Keratinocyte (primary cell): ENCODE results near the gene SLC12A8.

Experiments used
- EZH2 ChIP-seq: IDR thresholded peaks from one replicate; pipeline ENCODE4 v1.6.1; 2012; ENCODE audit warnings: inconsistent platforms, mild to moderate bottlenecking, low read length, moderate library complexity
- TF ChIP-seq, protein P1 (sequence below), 3 experiments: IDR thresholded peaks in 1 of 3; conservative IDR thresholded peaks in 1 of 3; optimal IDR thresholded peaks in 1 of 3; 2 replicates in 2 of 3; 3 replicates in 1 of 3; pipeline versions ENCODE3 to v1.5.1; 2011; ENCODE audit warnings: low read length in 3 of 3, mild to moderate bottlenecking in 3 of 3, moderate library complexity in 2 of 3, control low read depth in 1 of 3, inconsistent platforms in 1 of 3; ENCODE audit not compliant: insufficient read depth in 2 of 3; ENCODE audit errors: extremely low read depth in 1 of 3

DNA sequence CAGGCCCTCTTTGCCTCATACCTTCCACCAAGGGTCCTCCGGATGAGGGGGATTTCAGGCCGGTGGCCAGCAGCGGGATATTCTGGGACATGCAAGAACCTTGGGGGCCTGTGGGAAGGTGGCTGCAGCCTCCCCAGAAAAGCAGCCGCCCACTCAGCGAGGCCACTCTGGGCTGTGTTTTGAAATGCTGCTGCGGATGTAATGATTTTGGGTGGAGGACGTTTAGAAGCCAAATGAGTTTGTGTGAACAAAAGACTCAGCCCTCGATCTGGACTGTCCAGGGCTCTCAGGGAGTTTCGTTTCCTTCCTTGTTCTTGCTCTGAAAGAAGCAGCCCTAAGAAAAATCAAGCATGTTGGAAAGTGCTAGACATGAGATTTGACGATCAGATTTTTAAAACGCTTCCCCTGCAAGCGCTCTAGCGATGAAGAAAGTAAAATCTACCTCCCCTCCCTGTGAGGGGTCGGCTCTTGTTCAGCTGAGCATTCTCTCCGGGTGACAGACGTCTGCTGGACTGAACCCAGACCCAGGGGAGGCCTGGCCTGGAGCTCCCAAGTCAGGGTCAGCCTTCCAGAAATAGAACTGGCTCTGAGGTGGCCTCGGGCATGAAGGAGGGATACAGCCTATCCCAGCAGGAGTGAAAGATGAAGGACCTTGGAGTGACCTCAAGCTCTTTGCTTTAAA is 169.7 kb downstream of the SLC12A8 start:
- TF ChIP-seq, protein P1, sequence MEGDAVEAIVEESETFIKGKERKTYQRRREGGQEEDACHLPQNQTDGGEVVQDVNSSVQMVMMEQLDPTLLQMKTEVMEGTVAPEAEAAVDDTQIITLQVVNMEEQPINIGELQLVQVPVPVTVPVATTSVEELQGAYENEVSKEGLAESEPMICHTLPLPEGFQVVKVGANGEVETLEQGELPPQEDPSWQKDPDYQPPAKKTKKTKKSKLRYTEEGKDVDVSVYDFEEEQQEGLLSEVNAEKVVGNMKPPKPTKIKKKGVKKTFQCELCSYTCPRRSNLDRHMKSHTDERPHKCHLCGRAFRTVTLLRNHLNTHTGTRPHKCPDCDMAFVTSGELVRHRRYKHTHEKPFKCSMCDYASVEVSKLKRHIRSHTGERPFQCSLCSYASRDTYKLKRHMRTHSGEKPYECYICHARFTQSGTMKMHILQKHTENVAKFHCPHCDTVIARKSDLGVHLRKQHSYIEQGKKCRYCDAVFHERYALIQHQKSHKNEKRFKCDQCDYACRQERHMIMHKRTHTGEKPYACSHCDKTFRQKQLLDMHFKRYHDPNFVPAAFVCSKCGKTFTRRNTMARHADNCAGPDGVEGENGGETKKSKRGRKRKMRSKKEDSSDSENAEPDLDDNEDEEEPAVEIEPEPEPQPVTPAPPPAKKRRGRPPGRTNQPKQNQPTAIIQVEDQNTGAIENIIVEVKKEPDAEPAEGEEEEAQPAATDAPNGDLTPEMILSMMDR (optimal IDR thresholded peaks at IDR 0.05 in 1 of 3, IDR thresholded peaks at IDR 0.05 in 1 of 3, conservative IDR thresholded peaks at IDR 0.05 in 1 of 3; ENCODE audit: extremely low read depth in 1 of 3, insufficient read depth in 2 of 3, low read length in 3 of 3): no peak
- no peak for TF ChIP-seq EZH2
